Testis (tissue), 2 donors: ENCODE data around the gene LIPG.

Source experiments
- CTCF ChIP-seq, 3 experiments: fragments of 450-650 bp in 2 of 3; fragments of 200-600 bp in 1 of 3; sonication (generic) in 1 of 3; IDR thresholded peaks; one replicate each; pipeline ENCODE4 v1.5.1; 2016 to 2019; ENCODE audit warnings: antibody characterized with exemption in 3 of 3, mild to moderate bottlenecking in 2 of 3, moderate library complexity in 1 of 3
- POLR2A ChIP-seq: fragments of 450-650 bp; IDR thresholded peaks from one replicate; pipeline ENCODE4 v1.6.1; 2017; ENCODE audit warnings: antibody characterized with exemption, mild to moderate bottlenecking, moderate library complexity

- no peak for TF ChIP-seq CTCF (IDR thresholded peaks at IDR 0.05)
- no peak for TF ChIP-seq POLR2A
Observed at GRCh38 chr18:49519101-49519971, 42.5 kb upstream of the LIPG start.
